ENCODE measurements around the gene CASQ1. TPM values are rescaled to one million over a fixed set of nuclear protein-coding genes. Genes with fewer than 3 reads are reported as not detected.

The CASQ1 gene
- total and polyA plus RNA-seq, 9 of the 15 experiments (the other 6 are each of a cell fraction or from before 2014, with no cell fraction given) = not detected

DNA sequence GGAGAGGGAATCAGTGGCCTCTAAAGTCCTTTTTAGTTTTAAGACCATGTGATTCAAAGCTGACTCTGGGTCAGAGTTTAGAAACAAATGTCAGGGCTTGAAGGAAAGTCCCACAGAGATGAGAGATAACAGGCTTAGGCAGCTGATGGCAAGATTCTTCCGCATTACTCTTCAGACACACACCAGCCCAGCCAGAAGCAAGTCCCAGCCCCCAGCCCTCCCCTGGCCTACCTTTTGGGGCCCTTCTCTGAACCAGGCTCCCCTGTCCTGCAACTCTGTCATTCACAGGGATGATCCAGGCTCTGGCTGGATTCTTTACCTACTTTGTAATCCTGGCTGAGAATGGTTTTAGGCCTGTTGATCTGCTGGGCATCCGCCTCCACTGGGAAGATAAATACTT is 13.1 kb upstream of the CASQ1 start:
- ChIA-PET POLR2A (no interaction called here), CTCF (ENCODE audit: low intra/inter-chr PET ratio) (no interaction called here)
- H4K20me1 ChIP-seq (replicated peaks; ENCODE audit: control insufficient read depth, insufficient read depth, low read length) = no peaks in the 10 kb centered on the region
- H3K27ac ChIP-seq (ENCODE audit: extremely low read depth, low read depth, low read length) = no peak overlapping the region
- H3K9ac ChIP-seq (ENCODE audit: insufficient read depth in 1 of 2, low read depth in 2 of 2, low read length in 2 of 2) = no peak overlapping the region; a peak in 1 of 4 replicates
- H3K36me3 ChIP-seq (ENCODE audit: control insufficient read depth, insufficient read depth, low read length) = no peaks in the 10 kb centered on the region
- H3K79me2 ChIP-seq (ENCODE audit: control insufficient read depth, insufficient read depth, low read length) = no peaks in the 10 kb centered on the region
- DNase-seq (ENCODE audit: extremely low read depth in 1 of 4, low spot score in 3 of 4) = no peak
- ATAC-seq = no peak; the same call in 2 of the 3 replicates
- no peak for TF ChIP-seq NR2C2 (CRISPR knock-in tag; IDR thresholded peaks at IDR 0.05)
- TF ChIP-seq NR2C2 (tag; IDR thresholded peaks at IDR 0.05) = peak; percentile 73
- no peak for TF ChIP-seq TEAD2 (tag; IDR thresholded peaks at IDR 0.05)
- no peaks in the 10 kb centered on the region for H3K9me3 ChIP-seq (replicated peaks; ENCODE audit: control insufficient read depth, insufficient read depth, low read depth, low read length)
- FAIRE-seq = no peak
- intact Hi-C loops (cut with micrococcal nuclease) (no loop called here), in situ Hi-C loops (cut with MboI) (no loop called here)
- peaks cover 47 to 65% of the 10 kb centered on the region in 2 experiments for H3K27me3 ChIP-seq (ENCODE audit: control insufficient read depth in 2 of 2, insufficient read depth in 2 of 2, low read length in 2 of 2)
- H3K4me3 ChIP-seq = no peak overlapping the region
- no peak overlapping the region for H3K4me2 ChIP-seq (ENCODE audit: insufficient read depth, low read length)
- WGBS (ENCODE audit: insufficient coverage, low coverage, missing lambda C conversion rate) = 27% methylated on average over 2 of the region's 2 CpGs
- no peak overlapping the region for H2AFZ ChIP-seq (ENCODE audit: low read depth, low read length)
- H3K4me1 ChIP-seq (replicated peaks in 1 of 2; ENCODE audit: control insufficient read depth in 2 of 2, insufficient read depth in 2 of 2, low read length in 2 of 2) = no peaks in the 10 kb centered on the region
- no peaks in the 10 kb centered on the region for H3K9me1 ChIP-seq (ENCODE audit: control insufficient read depth, insufficient read depth, low read length)
- BruUV-seq (replicated peaks) = no TSS peak

DNA sequence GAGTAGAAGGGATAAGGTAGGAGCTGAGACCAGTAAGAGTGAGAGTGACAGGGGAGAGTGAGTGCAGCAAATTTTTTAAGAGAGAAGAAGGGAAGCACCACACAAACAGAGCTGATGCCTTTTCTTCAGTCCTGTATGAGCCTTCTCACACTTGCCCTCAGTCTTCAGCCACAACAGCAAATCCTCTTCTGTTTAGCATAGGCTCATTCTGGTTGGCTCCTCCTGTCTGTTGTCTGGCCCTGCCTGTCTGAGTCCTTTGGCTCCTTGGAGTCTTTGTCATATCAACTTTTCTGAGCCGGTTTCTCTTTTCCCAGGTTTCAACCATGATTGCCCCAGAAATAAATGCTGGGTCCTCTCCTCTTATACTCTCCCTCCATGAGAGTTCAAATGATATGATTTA is 12.7 kb upstream of the CASQ1 start:
- Histone ChIP-seq H3K4me1 (replicated peaks in 1 of 2; ENCODE audit: control insufficient read depth in 2 of 2, insufficient read depth in 2 of 2, low read length in 2 of 2) (no peaks in the 10 kb centered on the region), H3K9me3 (replicated peaks; ENCODE audit: control insufficient read depth, insufficient read depth, low read depth, low read length) (no peaks in the 10 kb centered on the region), H3K79me2 (ENCODE audit: control insufficient read depth, insufficient read depth, low read length) (no peaks in the 10 kb centered on the region), H3K4me2 (ENCODE audit: insufficient read depth, low read length) (no peak overlapping the region), H4K20me1 (replicated peaks; ENCODE audit: control insufficient read depth, insufficient read depth, low read length) (no peaks in the 10 kb centered on the region), H2AFZ (ENCODE audit: low read depth, low read length) (no peak overlapping the region), H3K27me3 (ENCODE audit: control insufficient read depth in 2 of 2, insufficient read depth in 2 of 2, low read length in 2 of 2) (peaks cover 46 to 62% of the 10 kb centered on the region in 2 experiments), H3K36me3 (ENCODE audit: control insufficient read depth, insufficient read depth, low read length) (no peaks in the 10 kb centered on the region), H3K27ac (ENCODE audit: extremely low read depth, low read depth, low read length) (no peak overlapping the region), H3K9ac (ENCODE audit: insufficient read depth in 1 of 2, low read depth in 2 of 2, low read length in 2 of 2) (no peak overlapping the region), H3K4me3 (no peak overlapping the region), H3K9me1 (ENCODE audit: control insufficient read depth, insufficient read depth, low read length) (no peaks in the 10 kb centered on the region)
- no peak for FAIRE-seq
- ChIA-PET POLR2A (no interaction called here), CTCF (ENCODE audit: low intra/inter-chr PET ratio) (no interaction called here)
- intact Hi-C loops (cut with micrococcal nuclease) = no loop called here
- DNase-seq (ENCODE audit: extremely low read depth in 1 of 4, low spot score in 3 of 4) = no peak
- peak; percentile 23; the same call in 1 of the 3 replicates for ATAC-seq
- 13% methylated on average over 1 of the region's 1 CpG for WGBS (ENCODE audit: insufficient coverage, low coverage, missing lambda C conversion rate)
- BruUV-seq (replicated peaks) = no TSS peak
- in situ Hi-C loops (cut with MboI) = no loop called here
- no peak for TF ChIP-seq NFE2L1 (tag; IDR thresholded peaks at IDR 0.05; ENCODE audit: borderline replicate concordance, low read depth)
- TF ChIP-seq, protein P1, sequence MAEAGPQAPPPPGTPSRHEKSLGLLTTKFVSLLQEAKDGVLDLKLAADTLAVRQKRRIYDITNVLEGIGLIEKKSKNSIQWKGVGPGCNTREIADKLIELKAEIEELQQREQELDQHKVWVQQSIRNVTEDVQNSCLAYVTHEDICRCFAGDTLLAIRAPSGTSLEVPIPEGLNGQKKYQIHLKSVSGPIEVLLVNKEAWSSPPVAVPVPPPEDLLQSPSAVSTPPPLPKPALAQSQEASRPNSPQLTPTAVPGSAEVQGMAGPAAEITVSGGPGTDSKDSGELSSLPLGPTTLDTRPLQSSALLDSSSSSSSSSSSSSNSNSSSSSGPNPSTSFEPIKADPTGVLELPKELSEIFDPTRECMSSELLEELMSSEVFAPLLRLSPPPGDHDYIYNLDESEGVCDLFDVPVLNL (CRISPR knock-in tag; IDR thresholded peaks at IDR 0.05; ENCODE audit: low read depth) = no peak
- no peak for TF ChIP-seq SREBF1 (IDR thresholded peaks at IDR 0.05; ENCODE audit: borderline replicate concordance, low read depth, low read length)
- TF ChIP-seq CCAR2 (IDR thresholded peaks at IDR 0.05; ENCODE audit: low read depth, low read length) = no peak
- TF ChIP-seq PTRF (tag; IDR thresholded peaks at IDR 0.05) = no peak
- TF ChIP-seq ZKSCAN1 (IDR thresholded peaks at IDR 0.05; ENCODE audit: low read depth, low read length) = no peak
- TF ChIP-seq MTF1 (CRISPR knock-in tag; IDR thresholded peaks at IDR 0.05; ENCODE audit: borderline replicate concordance) = no peak
- no peak for TF ChIP-seq FOXK1 (CRISPR knock-in tag; IDR thresholded peaks at IDR 0.05; ENCODE audit: borderline replicate concordance)
- no peak for TF ChIP-seq RCOR1 (IDR thresholded peaks at IDR 0.05; ENCODE audit: borderline replicate concordance in 1 of 2, low read depth in 2 of 2, low read length in 2 of 2)
- no peak for TF ChIP-seq CREB1 (IDR thresholded peaks at IDR 0.05)
- no peak for TF ChIP-seq CREB1 (CRISPR knock-in tag; IDR thresholded peaks at IDR 0.05)
- TF ChIP-seq ZNF124 (CRISPR knock-in tag; IDR thresholded peaks at IDR 0.05) = no peak
- no peak for TF ChIP-seq SNIP1 (IDR thresholded peaks at IDR 0.05; ENCODE audit: low read depth)
- no peak for TF ChIP-seq SMARCE1 (IDR thresholded peaks at IDR 0.05)

All from K562 (cell line).